ENCODE measurements around the gene PHF2.

DNA sequence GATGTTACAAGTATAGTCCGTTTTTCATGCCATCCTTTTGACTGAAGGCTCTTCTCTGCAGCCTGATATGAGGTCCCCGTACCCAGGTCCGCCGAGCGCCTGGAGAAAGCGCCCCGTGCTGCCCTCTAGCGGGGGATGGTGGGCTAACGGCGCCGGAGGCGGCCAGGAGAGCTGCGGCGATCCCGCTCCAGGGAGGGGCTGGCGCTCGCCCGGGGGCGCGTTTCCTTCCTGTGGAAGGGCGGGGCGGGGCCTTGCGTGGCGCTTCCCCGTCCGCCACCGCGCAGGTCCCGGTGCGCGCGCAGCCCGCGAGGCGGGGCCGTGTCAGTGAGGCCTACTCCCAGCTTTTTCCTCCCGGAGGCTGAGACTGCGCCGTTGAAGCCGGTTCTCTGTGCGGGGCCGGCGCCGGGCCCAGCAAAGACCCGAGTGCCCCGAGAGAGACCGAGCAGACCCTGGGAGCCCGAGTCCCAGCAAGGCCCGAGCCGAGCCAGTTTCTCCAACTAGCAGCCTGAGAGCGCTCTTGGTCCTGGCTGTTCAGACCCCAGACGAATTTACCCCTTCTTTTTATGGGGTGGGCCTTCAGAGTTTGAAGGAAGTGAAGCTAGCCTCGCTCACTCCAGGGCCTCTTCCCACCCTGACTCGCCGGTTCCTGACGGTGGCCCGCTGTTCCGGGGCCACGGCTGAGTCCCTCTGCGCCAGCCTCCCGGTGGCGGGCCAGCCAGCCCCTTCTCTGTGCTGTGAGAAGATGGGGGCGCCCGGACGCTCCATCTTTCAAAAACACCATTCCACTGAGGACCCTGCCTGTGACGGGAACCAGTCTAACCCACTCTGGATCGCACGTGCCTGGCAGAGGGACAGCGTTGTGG is 9.7 kb upstream of the PHF2 start:
- TF ChIP-seq FOXM1 (IDR thresholded peaks at IDR 0.05; ENCODE audit: borderline replicate concordance) (no peak; the same call in 1 of the 2 replicates), BHLHE40 (IDR thresholded peaks at IDR 0.05; ENCODE audit: borderline replicate concordance) (no peak), FOXK2 (IDR thresholded peaks at IDR 0.05) (no peak), L3MBTL2 (conservative IDR thresholded peaks at IDR 0.05) (0 out of 2 replicates have a peak, but pooled peaks have one; percentile 21), ARNT (IDR thresholded peaks at IDR 0.05) (no peak), ELF4 (IDR thresholded peaks at IDR 0.05) (no peak), NFRKB (IDR thresholded peaks at IDR 0.05) (no peak)

Measured in HEK293T (cell line).